Progenitor cell of endocrine pancreas (in vitro differentiated cells): ENCODE data around the gene MYLK3. TPM values are rescaled to one million over a fixed set of nuclear protein-coding genes. Genes with fewer than 3 reads are reported as not detected.

Source experiments
- DNase-seq: peaks from one replicate; pipeline ENCODE4 v3.0.0; 2021; ENCODE audit warnings: low spot score; ENCODE audit not compliant: unreplicated experiment
- H3K27ac Mint-ChIP-seq: 2 replicates; pipeline ENCODE4 v1.8.0; 2021; ENCODE audit warnings: mild to moderate bottlenecking, moderate library complexity, mixed read lengths
- H3K27me3 Mint-ChIP-seq: 2 replicates; pipeline ENCODE4 v1.8.0; 2021; ENCODE audit warnings: mixed read lengths
- H3K36me3 Mint-ChIP-seq: 2 replicates; pipeline ENCODE4 v1.8.0; 2022; ENCODE audit warnings: mixed read lengths; ENCODE audit not compliant: insufficient read depth
- H3K4me1 Mint-ChIP-seq: 2 replicates; pipeline ENCODE4 v1.8.0; 2021; ENCODE audit warnings: low read depth, mixed read lengths
- H3K4me3 Mint-ChIP-seq: 2 replicates; pipeline ENCODE4 v1.8.0; 2021; ENCODE audit warnings: low read depth, mild to moderate bottlenecking, moderate library complexity, mixed read lengths
- H3K9me3 Mint-ChIP-seq: 2 replicates; pipeline ENCODE4 v1.8.0; 2021; ENCODE audit warnings: low read depth, mixed read lengths
- total RNA-seq: library from RNA; stranded (reverse); gene quantifications from 2 replicates; pipeline ENCODE4 v1.2.1, GENCODE V29; 2021
- TF ChIP-seq, protein P1 (sequence below): fragments of 200-600 bp; sonication (generic); IDR thresholded peaks from one replicate; pipeline ENCODE4 v1.5.0; 2021; ENCODE audit warnings: antibody characterized with exemption, mild to moderate bottlenecking; ENCODE audit not compliant: unreplicated experiment

The MYLK3 gene
- total RNA-seq, 1 donor from 2014 or later = 0.77 TPM

DNA sequence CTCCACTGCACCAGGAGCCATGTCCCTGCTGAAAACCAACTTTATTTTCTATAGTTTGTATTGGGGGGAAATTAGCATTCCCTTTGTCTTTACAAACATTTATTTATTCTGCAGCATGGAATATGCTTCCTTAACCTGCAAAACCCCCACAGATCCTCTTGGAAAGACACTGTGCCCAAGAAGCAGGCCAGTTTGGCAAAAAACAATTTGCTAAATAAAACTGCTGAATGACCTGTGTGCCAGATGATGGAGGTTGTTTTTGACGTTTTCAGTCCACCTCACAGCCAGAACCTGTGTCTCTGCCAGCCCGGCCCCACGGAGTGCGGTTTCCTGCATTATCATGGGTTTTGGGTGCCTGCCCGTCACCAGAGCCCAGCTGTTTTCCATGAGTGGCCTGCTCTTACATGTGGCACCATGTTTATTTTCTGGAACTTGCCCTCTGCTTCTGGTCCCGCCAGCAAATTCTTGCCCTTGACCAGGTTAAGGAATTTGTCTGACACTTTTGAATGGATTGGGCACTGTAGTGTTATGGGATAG is 32.3 kb downstream of the MYLK3 start:
- TF ChIP-seq, protein P1, sequence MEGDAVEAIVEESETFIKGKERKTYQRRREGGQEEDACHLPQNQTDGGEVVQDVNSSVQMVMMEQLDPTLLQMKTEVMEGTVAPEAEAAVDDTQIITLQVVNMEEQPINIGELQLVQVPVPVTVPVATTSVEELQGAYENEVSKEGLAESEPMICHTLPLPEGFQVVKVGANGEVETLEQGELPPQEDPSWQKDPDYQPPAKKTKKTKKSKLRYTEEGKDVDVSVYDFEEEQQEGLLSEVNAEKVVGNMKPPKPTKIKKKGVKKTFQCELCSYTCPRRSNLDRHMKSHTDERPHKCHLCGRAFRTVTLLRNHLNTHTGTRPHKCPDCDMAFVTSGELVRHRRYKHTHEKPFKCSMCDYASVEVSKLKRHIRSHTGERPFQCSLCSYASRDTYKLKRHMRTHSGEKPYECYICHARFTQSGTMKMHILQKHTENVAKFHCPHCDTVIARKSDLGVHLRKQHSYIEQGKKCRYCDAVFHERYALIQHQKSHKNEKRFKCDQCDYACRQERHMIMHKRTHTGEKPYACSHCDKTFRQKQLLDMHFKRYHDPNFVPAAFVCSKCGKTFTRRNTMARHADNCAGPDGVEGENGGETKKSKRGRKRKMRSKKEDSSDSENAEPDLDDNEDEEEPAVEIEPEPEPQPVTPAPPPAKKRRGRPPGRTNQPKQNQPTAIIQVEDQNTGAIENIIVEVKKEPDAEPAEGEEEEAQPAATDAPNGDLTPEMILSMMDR = no peak

DNA sequence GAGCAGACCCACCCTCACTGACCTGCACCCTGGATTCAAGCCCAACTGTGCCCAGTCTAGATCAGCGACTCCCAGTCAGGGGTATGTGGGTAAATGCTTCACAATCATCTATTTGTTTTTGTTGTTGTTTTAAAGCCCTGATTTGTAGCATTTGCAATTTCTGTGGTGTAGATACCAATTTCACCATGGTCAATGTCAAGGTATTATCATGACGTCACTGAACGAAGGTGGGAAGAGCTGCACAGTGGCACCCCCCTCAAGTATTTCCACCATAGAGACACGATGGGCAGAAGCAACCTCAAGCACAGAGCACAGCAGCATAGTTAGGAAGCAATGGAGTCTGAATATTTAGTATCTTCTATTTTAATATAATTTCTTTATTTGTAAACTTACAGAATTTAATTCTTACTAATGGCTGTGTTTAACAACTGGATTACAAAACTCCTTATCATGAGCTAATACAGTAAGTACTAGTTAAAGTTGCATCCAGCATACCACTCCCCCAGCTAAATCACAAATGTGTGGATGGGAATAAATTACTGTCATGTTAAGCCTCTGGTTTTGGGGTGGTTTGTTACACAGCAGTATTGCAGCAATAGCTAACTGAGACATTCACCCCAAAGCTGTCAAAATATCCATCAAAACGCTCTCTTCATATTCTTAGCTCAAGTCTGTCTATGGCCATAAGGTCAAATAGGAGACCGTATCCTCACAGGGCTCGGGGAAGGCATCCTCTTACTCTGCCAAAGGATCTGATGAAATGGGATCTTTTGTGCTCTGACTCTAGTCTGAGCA is 33.1 kb downstream of the MYLK3 start:
- Mint-ChIP-seq H3K9me3 (no peaks in the 10 kb centered on the region), H3K27me3 (no peaks in the 10 kb centered on the region), H3K27ac (no peak overlapping the region), H3K4me1 (no peaks in the 10 kb centered on the region), H3K36me3 (no peaks in the 10 kb centered on the region), H3K4me3 (no peak overlapping the region)
- TF ChIP-seq, protein P1 = no peak
- no peak for DNase-seq

More for the DNA sequence above, 32.3 kb downstream of the MYLK3 start:
- H3K36me3 Mint-ChIP-seq = no peaks in the 10 kb centered on the region
- H3K4me3 Mint-ChIP-seq = no peak overlapping the region
- no peak overlapping the region for H3K27ac Mint-ChIP-seq
- H3K9me3 Mint-ChIP-seq = no peaks in the 10 kb centered on the region
- H3K4me1 Mint-ChIP-seq = no peaks in the 10 kb centered on the region
- H3K27me3 Mint-ChIP-seq = no peaks in the 10 kb centered on the region
- no peak for DNase-seq

- Mint-ChIP-seq H3K9me3 (no peaks in the 10 kb centered on the region), H3K27me3 (no peaks in the 10 kb centered on the region), H3K4me1 (no peaks in the 10 kb centered on the region), H3K36me3 (no peaks in the 10 kb centered on the region), H3K4me3 (no peak overlapping the region), H3K27ac (no peak overlapping the region)
- DNase-seq = no peak
- TF ChIP-seq, protein P1 = no peak
These were observed 34.5 kb downstream of the MYLK3 start for GRCh38 chr16:46713634-46714033.

GRCh38 chr16:46712911-46713310 is 35.2 kb downstream of the MYLK3 start:
- Mint-ChIP-seq H3K27me3 (no peaks in the 10 kb centered on the region), H3K4me3 (no peak overlapping the region), H3K27ac (no peak overlapping the region), H3K36me3 (no peaks in the 10 kb centered on the region), H3K9me3 (no peaks in the 10 kb centered on the region), H3K4me1 (no peaks in the 10 kb centered on the region)
- DNase-seq = no peak
- TF ChIP-seq, protein P1 = no peak

- Mint-ChIP-seq H3K36me3 (no peaks in the 10 kb centered on the region), H3K4me3 (no peak overlapping the region), H3K9me3 (no peaks in the 10 kb centered on the region), H3K4me1 (no peaks in the 10 kb centered on the region), H3K27me3 (no peaks in the 10 kb centered on the region), H3K27ac (no peak overlapping the region)
- DNase-seq = no peak
- TF ChIP-seq, protein P1 = no peak
These were observed 36.8 kb downstream of the MYLK3 start for GRCh38 chr16:46711106-46712058.
